C4-2B (cell line): Measurements from ENCODE around the gene AUTS2.

Source experiments
- CTCF ChIP-seq: fragments of 450-650 bp; conservative IDR thresholded peaks from 2 replicates; pipeline ENCODE4 v1.5.1; 2017; ENCODE audit warnings: mild to moderate bottlenecking
- ZFX ChIP-seq: fragments of 450-650 bp; IDR thresholded peaks from 2 replicates; pipeline ENCODE4 v1.6.1; 2017

DNA sequence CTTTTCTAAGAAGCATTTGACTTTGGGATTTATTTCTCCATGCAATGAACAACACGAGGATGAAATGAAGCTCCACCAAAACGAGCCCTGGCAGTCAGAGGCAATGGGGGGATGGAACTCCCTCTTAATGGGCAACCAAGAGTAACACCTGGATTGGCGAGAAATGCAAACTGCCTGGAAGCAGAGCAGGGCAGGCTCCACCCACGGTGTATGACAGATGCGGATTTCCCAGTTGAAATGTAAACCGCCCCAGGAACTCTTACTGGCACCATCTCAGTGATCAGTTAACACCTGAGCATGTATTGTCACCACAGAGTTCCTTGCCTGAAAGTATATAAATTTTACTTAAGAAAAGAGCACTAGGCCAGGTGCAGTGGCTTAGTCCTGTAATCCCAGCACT, 47.3 kb upstream of the AUTS2 start:
- no peak for TF ChIP-seq CTCF
- TF ChIP-seq ZFX: no peak
